ENCODE data around the gene NEGR1.

- TF ChIP-seq, protein P1, sequence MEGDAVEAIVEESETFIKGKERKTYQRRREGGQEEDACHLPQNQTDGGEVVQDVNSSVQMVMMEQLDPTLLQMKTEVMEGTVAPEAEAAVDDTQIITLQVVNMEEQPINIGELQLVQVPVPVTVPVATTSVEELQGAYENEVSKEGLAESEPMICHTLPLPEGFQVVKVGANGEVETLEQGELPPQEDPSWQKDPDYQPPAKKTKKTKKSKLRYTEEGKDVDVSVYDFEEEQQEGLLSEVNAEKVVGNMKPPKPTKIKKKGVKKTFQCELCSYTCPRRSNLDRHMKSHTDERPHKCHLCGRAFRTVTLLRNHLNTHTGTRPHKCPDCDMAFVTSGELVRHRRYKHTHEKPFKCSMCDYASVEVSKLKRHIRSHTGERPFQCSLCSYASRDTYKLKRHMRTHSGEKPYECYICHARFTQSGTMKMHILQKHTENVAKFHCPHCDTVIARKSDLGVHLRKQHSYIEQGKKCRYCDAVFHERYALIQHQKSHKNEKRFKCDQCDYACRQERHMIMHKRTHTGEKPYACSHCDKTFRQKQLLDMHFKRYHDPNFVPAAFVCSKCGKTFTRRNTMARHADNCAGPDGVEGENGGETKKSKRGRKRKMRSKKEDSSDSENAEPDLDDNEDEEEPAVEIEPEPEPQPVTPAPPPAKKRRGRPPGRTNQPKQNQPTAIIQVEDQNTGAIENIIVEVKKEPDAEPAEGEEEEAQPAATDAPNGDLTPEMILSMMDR (IDR thresholded peaks at IDR 0.05; ENCODE audit: poor library complexity), result no peak
- TF ChIP-seq EZH2phosphoT487 (IDR thresholded peaks at IDR 0.05; ENCODE audit: low read depth, severe bottlenecking, unreplicated experiment), result no peak
Observed at GRCh38 chr1:72060466-72061245, 221.7 kb downstream of the NEGR1 start.

Measured in hepatocyte (in vitro differentiated cells).